HG02678 (cell line): ENCODE data around the gene TNNT2.

ENCODE experiments used
- ATAC-seq: cut with Tn5 transposase; IDR thresholded peaks from one replicate; pipeline ENCODE4 v1.9.1; 2021; ENCODE audit warnings: mild to moderate bottlenecking, moderate library complexity; ENCODE audit not compliant: unreplicated experiment

Gene TNNT2

GRCh38 chr1:201404055-201404454 lies 26.6 kb upstream of the TNNT2 start:
- no peak for ATAC-seq

GRCh38 chr1:201403359-201403758 lies 25.9 kb upstream of the TNNT2 start:
- ATAC-seq, result no peak

- ATAC-seq, result no peak
Observed at GRCh38 chr1:201401700-201402099, 24.2 kb upstream of the TNNT2 start.

DNA sequence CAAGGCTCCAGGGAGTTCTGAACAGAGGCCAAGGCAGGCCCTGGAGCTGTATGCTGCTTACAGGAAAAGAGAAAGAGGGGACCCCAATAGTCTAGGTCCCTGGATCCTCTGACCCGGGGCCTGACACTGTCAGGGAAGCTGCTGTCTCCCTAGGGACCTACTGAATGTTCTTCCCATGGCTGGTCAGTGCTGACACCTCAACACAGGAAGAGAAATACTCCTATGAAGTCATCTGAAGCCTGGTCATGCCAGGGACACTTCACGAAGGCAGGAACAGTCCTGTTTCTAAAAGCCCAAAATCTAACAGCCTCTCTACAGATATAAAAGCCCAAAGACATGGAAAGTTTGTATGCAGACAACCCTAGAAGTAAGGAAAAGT lies 23.4 kb upstream of the TNNT2 start:
- no peak for ATAC-seq

DNA sequence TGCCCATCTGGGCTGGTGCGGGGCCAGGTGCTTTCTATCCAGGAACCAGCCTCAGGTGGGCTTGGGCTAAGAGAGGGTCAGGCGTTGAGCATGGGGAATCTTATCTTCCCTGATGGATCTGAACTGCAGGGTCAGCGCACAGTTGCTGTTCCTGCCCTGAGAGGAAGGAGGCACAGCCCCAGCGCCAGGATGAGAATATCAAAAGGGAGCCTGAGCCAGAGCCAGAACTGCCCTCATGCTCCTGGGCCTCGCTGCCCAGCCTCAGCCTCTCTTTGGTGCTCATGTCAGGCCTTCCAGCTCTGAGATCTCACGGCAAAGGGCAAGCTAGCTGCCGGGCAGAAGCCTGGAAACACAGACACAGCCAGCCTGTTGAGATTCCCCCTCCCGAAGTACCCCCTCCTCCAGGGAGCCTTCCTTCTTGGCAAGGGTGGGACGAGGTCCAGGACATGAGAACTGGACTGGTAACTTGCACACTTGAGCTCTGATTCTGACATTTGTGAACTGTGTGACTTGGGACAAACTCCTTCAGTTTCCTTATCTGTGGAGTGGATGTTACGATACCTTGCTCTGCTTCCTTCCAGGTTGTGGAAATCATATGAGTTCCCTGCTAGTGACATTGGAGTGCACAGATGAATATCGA lies 22.9 kb upstream of the TNNT2 start:
- no peak for ATAC-seq

GRCh38 chr1:201399352-201400126 lies 22.1 kb upstream of the TNNT2 start:
- no peak for ATAC-seq

DNA sequence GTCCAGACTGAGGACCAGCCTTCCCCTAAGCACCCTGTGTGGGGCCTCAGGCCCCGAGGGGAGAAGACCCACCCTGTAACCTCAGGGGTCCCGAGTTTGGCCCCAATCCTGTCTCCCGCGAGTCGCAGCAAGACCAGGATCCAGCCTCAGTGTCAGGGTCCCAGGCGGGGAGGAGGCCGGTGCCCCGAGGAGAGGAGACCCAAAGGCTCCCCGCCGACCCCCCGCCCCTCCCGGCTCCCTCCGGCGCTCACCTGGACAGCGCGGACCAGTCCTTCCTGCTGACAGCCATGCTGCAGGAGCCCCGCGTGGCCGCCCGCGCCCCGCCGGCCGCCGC lies 21.5 kb upstream of the TNNT2 start, which contains the start of gene LAD1:
LAD1 (minus strand) TSS at position 307 of the 334 bp plus-strand sequence; CDS start at position 289, 18 bp downstream.
- ATAC-seq, result no peak

- ATAC-seq, result no peak
Observed at GRCh38 chr1:201397675-201398074, 20.2 kb upstream of the TNNT2 start.

GRCh38 chr1:201396861-201397464 lies 19.5 kb upstream of the TNNT2 start:
- no peak for ATAC-seq

DNA sequence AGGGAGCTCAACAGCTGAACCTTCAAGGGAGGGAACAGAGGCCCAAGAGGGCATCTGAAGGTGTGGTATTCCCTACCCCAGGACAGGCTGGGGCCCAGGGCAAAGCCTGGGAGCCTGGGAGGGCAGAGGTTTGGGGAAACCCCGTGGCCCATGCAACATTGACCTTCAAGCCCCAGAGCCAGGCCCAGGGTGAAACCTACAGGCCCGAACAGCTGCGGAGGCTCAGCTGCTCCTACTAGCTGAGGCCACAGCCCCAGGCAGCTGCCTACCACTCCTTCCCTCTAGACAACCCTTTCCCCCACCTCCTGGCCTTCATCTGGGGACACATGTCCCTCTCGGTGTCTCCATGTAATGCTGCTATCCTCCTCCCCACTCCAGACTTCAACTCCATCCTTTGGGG lies 18.5 kb upstream of the TNNT2 start:
- ATAC-seq, result no peak

DNA sequence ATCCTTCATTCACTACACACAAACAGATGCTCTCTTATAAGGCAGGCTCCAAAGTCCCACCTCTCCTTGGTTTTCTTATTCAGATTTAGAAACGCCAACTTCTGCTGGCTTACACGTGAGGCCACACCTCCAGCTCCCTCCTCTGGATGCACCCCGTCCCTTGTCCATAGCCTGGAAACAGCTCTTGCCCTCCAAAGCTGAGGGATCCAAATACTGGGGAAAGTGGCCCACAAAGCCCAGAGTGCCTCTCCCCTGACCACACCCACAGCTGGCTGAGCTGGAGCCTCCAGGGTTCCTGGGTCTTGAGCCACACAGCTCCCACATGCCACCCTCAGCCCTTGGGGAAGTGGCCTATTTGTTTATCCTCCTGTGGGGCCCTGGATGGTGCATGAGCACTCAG lies 17.1 kb upstream of the TNNT2 start:
- no peak for ATAC-seq

- ATAC-seq, result no peak
Observed at GRCh38 chr1:201393076-201393475, 15.6 kb upstream of the TNNT2 start.

GRCh38 chr1:201391651-201392511 lies 14.4 kb upstream of the TNNT2 start:
- no peak for ATAC-seq

GRCh38 chr1:201391225-201391624 lies 13.7 kb upstream of the TNNT2 start:
- ATAC-seq, result no peak

- ATAC-seq, result no peak
Observed at GRCh38 chr1:201389051-201389450, 11.6 kb upstream of the TNNT2 start.

DNA sequence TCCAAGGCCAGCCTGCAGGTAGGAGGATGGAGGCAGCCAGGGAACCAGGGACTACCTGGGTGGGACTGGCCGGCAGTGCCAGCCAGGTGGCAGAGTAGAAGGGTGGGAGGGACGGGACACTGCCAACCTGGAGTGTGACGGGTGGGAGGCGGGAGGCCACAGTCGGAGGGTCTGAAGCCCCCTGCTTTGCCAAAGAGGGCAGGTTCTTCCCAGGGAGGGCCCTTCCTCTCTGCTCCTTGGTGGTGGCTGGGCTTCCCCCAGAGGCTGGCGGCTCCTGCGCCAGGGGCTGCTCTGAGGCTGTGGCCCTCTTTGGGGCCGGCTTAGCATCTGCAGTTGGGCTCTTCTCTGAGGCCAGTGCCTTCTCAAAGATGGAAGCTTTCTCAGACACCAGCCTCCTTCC lies 8.7 kb upstream of the TNNT2 start:
- ATAC-seq, result no peak

- ATAC-seq, result peak; percentile 66
Observed at GRCh38 chr1:201385299-201385891, 7.9 kb upstream of the TNNT2 start.

- no peak for ATAC-seq
Observed at GRCh38 chr1:201384406-201384782, 6.9 kb upstream of the TNNT2 start.

- ATAC-seq, result no peak
Observed at GRCh38 chr1:201383647-201384405, 6.3 kb upstream of the TNNT2 start.

DNA sequence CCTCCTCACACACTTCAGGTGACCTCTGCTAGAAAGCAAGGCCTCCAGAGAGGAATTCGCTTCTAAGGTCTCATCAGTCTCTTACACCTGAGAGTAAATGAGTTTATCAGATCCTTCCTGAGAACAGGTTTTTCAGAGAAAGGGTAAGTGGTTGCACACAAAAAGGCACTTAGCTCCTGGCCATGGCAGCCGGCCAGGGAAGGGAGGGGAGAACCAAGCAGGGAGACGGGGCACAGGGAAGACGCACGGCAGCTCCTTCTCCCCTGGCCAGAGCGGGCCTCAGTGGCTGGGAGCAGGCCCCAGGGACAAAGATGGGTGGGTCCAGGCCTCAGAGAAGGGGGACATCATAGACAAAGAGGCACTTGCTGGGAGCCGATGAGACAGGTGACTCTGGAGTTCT lies 3.6 kb upstream of the TNNT2 start:
- no peak for ATAC-seq
